ENCODE data around the gene OR5B12. TPM values are rescaled to one million over a fixed set of nuclear protein-coding genes. Genes with fewer than 3 reads are reported as not detected.
A peak's percentile ranks its signal among the peaks of the same experiment; 100 is the strongest.
"Not testable (repeated sequence)": the region's sequence is repeated elsewhere in the genome, so short reads cannot be mapped to it uniquely, and the experiment has no call there.

OR5B12 gene
- not detected for total RNA-seq
- long read RNA-seq, donor 1 = 0 reads
- long read RNA-seq, donor 2 = 0 reads

GRCh38 chr11:58442136-58442535 is at the start of gene OR5B12:
Gene OR5B12 (minus strand): TSS chr11:58442236. CDS start chr11:58440151, 2,085 bp downstream.
- DNase-seq (ENCODE audit: low spot score) = no peak
- intact Hi-C loops (cut with DNase I) = no loop called here

GRCh38 chr11:58490827-58491226 is 48.8 kb upstream of the OR5B12 start:
- intact Hi-C loops (cut with DNase I) = no loop called here
- no peak for DNase-seq (ENCODE audit: low spot score)

- intact Hi-C loops (cut with DNase I) = no loop called here
- DNase-seq (ENCODE audit: low spot score) = no peak
Observed at GRCh38 chr11:58487170-58487569, 45.1 kb upstream of the OR5B12 start.

- intact Hi-C loops (cut with DNase I) = no loop called here
- no peak for DNase-seq (ENCODE audit: low spot score)
Observed at GRCh38 chr11:58485961-58486360, 43.9 kb upstream of the OR5B12 start.

- intact Hi-C loops (cut with DNase I) = no loop called here
Observed at GRCh38 chr11:58471892-58472291, 29.9 kb upstream of the OR5B12 start.

GRCh38 chr11:58466293-58466692 is 24.3 kb upstream of the OR5B12 start:
- no peak for DNase-seq (ENCODE audit: low spot score)
- intact Hi-C loops (cut with DNase I) = no loop called here

More at GRCh38 chr11:58471892-58472291, 29.9 kb upstream of the OR5B12 start:
- no peak for DNase-seq (ENCODE audit: low spot score)

GRCh38 chr11:58465690-58466089 is 23.7 kb upstream of the OR5B12 start:
- intact Hi-C loops (cut with DNase I) = no loop called here
- no peak for DNase-seq (ENCODE audit: low spot score)

GRCh38 chr11:58451585-58451984 is 9.5 kb upstream of the OR5B12 start:
- intact Hi-C loops (cut with DNase I) = no loop called here
- no peak for DNase-seq (ENCODE audit: low spot score)

GRCh38 chr11:58446294-58446693 is 4.3 kb upstream of the OR5B12 start:
- peak; percentile 30 for DNase-seq (ENCODE audit: low spot score)
- intact Hi-C loops (cut with DNase I) = no loop called here

GRCh38 chr11:58444300-58444699 is 2.3 kb upstream of the OR5B12 start:
- DNase-seq (ENCODE audit: low spot score) = peak; percentile 35
- intact Hi-C loops (cut with DNase I) = no loop called here

- DNase-seq (ENCODE audit: low spot score) = no peak
- intact Hi-C loops (cut with DNase I) = no loop called here
Observed at GRCh38 chr11:58438486-58438885, 3.5 kb downstream of the OR5B12 start.

- DNase-seq (ENCODE audit: low spot score) = no peak
- intact Hi-C loops (cut with DNase I) = no loop called here
Observed at GRCh38 chr11:58434217-58434616, 7.8 kb downstream of the OR5B12 start.

- intact Hi-C loops (cut with DNase I) = no loop called here
- DNase-seq (ENCODE audit: low spot score) = no peak
Observed at GRCh38 chr11:58433638-58434203, 8.3 kb downstream of the OR5B12 start.

- intact Hi-C loops (cut with DNase I) = no loop called here
- DNase-seq (ENCODE audit: low spot score) = no peak
Observed at GRCh38 chr11:58429273-58429672, 12.8 kb downstream of the OR5B12 start.

- intact Hi-C loops (cut with DNase I) = no loop called here
Observed at GRCh38 chr11:58428021-58428420, 14.0 kb downstream of the OR5B12 start, which contains the start of gene OR5B2. Gene OR5B2 (minus strand): TSS chr11:58428121. CDS start chr11:58423261, 4,860 bp downstream.

GRCh38 chr11:58406774-58407173 is 35.3 kb downstream of the OR5B12 start, which contains the start of gene OR5B3:
Gene OR5B3 (minus strand): TSS chr11:58406874. CDS start chr11:58403409, 3,465 bp downstream.
- DNase-seq (ENCODE audit: low spot score) = no peak
- intact Hi-C loops (cut with DNase I) = no loop called here

More at GRCh38 chr11:58428021-58428420, 14.0 kb downstream of the OR5B12 start, which contains the start of gene OR5B2:
- DNase-seq (ENCODE audit: low spot score) = no peak

GRCh38 chr11:58399622-58400021 is 42.4 kb downstream of the OR5B12 start:
- DNase-seq (ENCODE audit: low spot score); intact Hi-C loops (cut with DNase I): not testable (repeated sequence)

GRCh38 chr11:58395581-58395980 is 46.5 kb downstream of the OR5B12 start:
- intact Hi-C loops (cut with DNase I) = no loop called here
- DNase-seq (ENCODE audit: low spot score) = no peak

GRCh38 chr11:58394195-58394594 is 47.8 kb downstream of the OR5B12 start:
- intact Hi-C loops (cut with DNase I) = no loop called here
- no peak for DNase-seq (ENCODE audit: low spot score)

GRCh38 chr11:58392746-58393145 is 49.3 kb downstream of the OR5B12 start:
- intact Hi-C loops (cut with DNase I) = no loop called here
- no peak for DNase-seq (ENCODE audit: low spot score)

- intact Hi-C loops (cut with DNase I) = no loop called here
- no peak for DNase-seq (ENCODE audit: low spot score)
Observed at GRCh38 chr11:58391879-58392278, 50.2 kb downstream of the OR5B12 start.
